Colon (tissue), 2 donors: ENCODE results near the gene NCS1.
"Not testable (repeated sequence)": the region's sequence is repeated elsewhere in the genome, so short reads cannot be mapped to it uniquely, and the experiment has no call there.

Experiments
- FAIRE-seq: peaks from 2 replicates; lab custom pipeline; 2012; peaks lifted over from hg19 to GRCh38; lab: Jason Lieb, UNC
- donor health status: control.
- donor health status: control.

Gene NCS1

DNA sequence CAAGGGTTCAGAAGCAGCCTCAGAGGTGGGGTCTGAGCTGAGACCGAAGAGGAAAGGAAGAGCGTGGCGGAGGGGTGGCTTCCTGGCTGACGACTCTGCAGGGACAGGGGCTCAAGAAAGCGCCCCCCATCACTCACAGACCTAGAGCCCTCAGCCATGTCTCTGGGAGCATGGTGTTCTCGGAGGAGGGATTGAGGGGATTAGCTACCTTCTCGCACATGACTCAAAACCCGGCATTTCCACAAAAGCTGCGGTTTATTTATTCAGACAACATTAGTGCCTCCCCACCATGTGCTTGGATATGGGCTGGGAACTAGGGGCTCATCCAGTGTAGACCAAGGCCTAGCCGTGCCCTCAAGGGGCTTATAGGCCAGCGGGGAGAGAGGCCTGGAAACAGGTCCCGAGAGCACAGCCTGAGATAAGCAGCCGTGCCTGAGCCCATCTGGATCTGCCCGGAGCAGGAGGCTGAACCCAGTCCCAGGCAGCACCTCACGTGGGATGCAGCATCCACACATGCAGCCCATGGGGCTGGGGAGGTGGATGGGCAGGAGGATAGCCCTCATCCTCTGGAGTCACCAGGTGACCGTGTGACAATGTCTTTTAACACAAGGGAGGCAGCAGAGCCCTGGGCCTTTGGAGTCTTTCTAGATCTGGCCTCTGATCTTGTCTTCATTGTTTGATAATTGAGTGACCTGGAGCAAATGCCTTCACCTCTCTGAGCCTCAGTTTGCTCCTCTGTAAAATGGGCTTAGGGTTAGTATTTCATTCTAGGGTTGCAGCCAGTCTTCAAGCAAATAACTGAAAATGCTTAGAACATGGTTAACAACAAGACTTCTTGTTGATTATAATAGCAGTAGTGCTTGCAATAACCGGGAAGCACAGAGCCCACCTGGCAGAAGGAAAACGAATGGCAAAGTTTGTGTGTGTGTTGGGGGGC is 92.5 kb downstream of the NCS1 start:
- FAIRE-seq, result no peak

DNA sequence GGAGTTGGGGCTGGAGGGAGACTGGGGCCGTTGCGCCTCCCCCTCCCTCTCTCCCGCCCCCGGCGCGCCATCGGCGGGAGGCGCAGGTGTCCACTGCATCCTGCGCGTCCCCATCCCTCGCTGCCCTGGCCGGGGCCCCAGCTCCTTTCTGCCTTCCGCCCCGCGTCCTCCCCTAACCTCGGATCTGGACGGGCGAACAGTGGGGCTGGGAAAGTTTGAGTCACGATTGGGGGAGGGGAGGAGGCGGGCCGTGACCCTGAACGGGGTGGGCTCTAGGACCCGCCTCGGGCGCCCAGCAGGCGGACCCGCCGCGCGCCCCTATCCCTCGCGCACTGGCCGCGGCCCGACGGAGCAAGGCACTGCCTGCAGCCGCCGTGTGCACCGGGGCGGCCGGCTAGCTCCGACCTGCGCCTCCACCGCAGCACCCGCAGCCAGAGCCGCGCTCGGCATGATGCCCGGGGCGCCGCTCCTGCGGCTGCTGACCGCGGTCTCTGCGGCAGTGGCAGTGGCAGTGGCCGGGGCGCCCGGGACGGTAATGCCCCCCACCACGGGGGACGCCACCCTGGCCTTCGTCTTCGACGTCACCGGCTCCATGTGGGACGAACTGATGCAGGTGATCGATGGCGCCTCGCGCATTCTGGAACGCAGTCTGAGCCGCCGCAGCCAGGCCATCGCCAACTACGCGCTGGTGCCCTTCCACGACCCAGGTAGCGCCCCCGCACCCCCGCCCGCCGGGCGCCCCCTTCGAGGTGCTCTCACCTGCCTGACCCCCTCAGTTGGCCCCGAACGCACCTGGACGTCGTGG is 93.4 kb downstream of the NCS1 start, which contains the start of gene HMCN2:
Gene HMCN2 (plus strand): TSS at position 330 of the 805 bp plus-strand sequence. CDS start 119 bp downstream, at position 449.
- no peak for FAIRE-seq

DNA sequence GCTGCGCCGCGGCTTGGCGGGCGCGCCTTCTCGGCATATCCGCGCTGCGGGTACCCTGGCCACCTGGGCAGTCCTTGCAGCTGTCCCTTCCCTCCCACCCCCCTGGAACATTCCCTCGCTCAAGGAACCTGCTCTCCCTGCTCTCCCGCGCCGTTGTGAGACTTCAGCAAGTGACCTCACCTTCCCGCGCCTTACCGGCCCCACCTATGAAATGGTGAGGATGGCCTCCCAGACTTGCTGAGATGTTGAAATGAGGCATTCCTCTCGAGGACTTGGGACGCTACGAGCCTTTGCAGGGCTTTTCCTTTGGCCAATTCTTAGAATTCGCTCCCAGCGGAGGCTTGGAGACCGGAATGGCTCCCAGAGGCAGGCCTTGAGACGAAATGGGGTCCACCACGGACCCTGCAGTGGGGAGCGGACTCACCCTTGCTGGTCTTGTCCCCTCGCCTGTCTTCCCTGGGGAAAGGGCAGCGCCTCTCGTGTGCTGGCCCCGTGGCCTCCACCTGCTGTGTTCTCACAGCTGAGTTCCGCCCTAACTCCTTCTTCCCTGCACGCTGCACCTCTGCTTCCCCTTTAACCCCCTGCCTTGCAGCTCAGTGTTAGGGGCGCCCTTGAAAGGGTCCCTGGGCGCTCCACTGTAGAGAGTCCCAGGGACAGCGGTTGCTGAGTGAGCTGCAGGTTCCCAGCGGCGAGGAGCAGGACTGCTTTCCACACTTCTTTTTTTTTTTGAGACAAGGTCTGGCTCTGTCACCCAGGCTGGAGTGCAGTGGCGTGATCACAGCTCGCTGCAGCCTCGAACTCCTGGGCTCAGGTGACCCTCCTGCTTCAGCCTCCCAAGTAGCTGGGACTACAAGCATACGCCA is 94.3 kb downstream of the NCS1 start:
- FAIRE-seq, result no peak

DNA sequence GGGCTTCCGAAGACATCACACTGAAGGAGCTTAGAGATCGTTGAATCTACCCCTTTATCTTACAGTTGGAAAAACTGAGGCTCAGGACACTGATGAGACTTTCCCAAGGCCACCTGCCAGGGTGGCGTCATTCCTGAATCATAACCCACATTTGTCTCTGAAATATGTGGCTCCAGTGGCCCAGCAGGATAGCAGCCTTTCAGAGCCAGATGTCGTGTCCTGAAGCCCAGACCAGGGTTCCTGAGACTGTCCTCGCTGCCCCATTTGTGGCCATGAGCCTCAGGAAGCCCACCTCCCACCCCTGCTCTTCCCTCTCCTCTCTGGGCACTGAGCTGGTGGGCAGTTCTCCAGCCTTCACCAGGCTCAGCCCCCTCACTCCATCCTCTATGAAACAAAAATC is 95.7 kb downstream of the NCS1 start:
- FAIRE-seq, result no peak

DNA sequence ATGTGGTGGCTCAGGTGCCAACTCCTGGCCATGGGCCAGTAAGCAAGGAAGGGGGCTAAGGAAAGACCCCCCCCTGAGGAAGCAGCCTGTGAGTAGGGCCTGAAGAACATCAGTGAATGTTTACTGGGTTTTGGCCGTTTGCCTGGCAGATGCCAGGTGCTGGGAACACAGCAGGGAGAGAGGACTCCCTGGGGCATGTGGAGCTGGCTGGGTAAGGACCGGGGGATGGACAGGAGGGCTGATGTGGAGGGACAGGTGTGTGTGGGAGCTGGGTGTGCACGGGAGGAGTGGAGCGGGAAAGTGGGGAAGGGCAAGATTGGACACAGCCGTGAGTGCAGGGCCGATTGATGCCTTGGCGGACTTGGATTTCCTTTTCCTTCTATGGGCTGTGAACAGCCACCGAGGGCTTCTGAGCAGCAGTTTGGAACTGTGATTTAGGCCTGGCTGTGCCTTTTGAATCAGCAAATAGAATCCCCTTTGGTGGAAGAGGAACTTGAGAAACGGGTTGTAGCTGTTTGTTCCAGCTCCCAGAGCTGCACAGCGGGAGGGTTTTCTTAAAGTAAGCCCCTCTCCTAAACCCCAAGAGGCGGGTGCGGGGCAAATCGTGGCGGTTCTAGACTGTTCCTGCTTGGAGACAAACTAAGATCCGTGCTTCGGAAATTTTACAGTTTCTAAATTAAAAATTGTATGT is 96.5 kb downstream of the NCS1 start:
- no peak for FAIRE-seq

DNA sequence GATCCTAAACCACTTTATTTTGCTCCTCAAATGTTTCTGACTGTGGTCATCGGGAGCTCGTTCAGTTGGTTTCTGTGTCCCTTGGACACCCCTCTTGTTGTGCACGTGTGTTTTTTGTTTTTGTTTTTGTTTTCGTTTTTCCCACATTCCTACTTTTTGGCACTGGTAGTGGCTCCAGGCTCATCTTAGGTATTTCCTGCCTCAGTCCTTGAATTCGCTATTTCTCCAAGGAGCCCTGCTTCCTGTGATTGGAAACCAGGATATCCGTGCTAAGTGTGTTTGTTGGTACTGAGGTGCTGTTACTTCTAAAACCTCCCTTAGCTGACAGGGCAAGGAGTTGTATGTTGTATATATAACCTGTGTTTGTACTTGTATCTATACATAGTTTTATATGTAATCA is 99.3 kb downstream of the NCS1 start:
- no peak for FAIRE-seq

DNA sequence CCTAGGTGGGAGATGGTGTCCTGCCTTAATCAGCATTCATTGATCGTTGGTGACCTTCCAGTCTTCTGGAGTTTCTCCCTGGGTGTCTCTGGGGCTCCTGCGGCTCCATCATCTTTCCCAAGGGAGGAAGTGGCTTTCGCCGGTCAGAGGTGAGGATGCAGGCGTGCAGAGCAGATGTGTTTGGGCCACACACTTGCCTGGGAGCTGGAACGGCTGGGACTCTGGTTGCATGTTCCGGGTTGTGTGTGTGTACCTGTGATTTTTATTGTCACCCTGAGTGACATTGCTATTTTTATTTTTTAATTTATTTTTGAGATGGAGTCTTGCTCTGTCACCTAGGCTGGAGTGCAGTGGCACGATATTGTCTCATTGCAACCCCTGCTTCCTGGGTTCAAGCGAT is 103.0 kb downstream of the NCS1 start:
- FAIRE-seq, result no peak

DNA sequence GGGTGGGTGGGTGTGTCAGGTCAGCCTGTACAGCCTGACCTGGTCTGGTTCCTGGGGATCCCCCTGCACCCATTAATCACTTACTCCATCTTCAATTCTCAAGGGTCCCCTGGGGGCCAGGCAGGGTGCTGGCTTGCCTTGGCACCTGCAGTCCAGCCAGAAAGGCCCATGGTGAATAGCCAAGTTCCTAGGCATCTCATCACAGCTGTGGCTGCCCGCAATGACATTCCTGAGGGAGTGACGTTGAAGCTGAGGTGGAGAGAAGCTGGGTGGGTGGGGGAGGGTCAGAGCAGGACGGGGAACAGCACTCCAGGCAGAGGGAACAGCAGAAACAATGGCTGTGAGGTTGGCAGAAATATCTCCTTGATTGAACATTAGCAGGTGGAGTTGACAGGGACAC is 103.9 kb downstream of the NCS1 start:
- no peak for FAIRE-seq

DNA sequence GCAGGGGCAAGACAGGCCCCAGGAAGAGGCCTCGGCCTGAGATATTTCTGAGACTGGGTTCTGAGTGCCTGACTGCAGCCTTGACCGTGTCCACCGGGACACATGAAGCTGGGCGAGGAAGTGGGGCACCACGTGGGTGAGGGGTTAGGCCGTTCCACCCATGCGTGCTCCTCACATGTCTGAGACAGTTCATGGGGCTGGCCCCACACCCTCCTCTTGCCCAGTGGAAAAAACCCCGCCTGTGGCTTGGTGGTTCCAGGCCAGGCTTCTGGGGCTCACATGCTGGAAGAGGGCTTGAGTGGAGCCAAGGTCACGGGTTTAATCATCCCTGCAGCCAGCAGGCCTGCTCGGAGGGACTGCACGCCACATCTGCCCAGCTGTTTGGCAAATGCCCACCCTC is 104.8 kb downstream of the NCS1 start:
- FAIRE-seq, result no peak

DNA sequence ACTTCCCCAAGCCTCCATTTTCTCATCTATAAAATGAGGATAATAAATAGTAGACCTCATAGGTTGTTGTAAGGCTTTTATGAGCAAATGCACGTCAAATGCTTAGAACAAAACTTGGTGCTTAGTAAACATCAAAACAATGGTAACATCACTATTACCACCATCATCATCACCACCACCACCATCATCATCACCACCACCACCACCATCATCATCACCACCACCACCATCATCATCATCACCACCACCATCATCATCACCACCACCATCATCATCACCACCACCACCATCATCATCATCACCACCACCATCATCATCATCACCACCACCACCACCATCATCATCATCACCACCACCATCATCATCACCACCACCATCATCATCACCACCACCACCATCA is 105.3 kb downstream of the NCS1 start:
- not testable (repeated sequence) for FAIRE-seq

DNA sequence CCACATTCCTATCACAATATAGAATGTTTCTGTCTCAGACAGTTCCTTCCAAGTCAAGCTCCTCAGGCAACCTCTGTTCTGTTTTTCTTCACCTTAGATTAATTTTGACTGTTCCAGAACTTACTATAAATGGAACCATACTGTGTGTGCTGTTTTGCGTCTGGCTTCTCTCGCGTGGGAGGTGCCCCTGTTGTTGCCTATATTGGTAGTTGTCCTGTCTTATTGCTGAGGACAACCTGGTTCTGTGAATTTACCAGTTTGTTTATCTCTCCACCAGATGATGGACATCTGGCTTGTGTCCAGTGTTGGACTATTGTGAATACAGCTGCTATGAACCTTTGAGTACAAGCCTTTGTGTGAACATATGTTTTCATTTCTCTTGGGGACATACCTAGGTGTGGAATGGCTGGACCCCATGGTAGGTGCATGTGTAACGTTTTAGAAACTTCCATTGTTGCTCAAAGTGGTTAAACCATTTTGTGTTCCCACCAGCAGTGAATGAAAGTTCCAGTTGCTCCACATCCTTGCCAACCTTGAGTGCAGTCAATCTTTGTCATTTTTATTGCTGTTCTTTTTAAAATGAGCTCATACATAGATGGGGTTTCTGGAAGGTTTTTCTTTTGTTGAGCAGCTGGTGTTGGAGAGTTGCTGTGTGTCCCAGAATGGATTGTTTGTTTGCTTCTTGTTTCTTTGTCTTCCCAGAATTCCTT is 111.5 kb downstream of the NCS1 start:
- FAIRE-seq, result no peak

DNA sequence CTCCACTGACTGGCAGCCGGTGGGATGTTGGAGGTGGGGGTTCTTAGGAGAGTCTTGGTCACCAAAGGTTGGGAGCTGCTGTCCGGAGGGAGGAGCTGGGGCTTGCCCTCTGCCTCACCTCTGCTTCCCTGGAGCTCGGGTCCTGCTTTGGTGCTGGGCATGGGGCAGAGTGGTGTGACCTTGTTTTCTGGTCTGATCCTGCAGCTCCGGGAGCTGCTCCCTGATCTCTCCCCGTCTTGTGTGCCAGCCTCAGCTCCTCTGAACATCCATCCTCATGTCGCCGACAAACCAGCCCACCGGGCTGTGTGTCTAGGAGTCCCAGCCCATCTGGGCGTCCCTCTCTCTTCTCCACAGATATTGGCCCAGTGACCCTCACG is 112.0 kb downstream of the NCS1 start:
- no peak for FAIRE-seq

DNA sequence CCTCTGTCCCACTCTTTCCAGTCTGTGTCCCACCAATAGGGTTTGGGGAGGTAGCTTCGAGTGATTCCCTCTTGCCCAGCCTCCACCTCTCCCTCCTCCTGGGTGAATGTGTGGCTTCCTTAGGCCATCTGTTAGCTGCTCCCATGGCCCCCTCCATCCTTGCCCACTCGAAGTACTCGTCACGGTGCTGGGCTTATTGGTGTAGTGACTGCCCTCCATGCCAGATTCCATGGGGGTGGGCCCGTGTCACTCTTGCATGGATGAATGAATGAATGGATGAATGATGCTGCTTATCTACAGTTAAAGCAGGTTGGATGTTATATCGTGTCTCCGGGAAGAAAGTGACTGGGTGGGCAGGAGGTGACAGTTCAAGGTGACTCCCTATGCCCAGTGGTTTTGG is 112.5 kb downstream of the NCS1 start:
- FAIRE-seq, result no peak

DNA sequence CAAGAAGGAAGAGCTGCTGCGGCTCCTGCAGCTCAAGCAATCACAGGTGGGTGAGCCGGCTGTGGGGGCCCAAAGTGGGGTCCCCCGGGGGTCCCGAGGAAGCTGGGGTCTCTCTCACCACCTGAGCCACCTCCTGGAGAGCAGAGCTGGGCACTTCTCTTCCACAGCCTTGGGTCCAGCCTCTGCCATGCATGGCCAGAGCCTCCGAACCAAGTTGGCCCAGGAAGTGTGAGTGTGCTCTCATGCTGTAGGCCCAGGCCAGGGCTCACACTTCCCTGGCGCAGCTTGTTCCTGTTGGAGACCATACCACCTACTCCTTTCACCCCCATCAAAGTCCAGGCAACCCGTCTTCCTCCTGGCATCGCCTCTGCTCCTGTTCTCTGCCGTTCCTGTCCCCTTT is 113.1 kb downstream of the NCS1 start:
- no peak for FAIRE-seq

DNA sequence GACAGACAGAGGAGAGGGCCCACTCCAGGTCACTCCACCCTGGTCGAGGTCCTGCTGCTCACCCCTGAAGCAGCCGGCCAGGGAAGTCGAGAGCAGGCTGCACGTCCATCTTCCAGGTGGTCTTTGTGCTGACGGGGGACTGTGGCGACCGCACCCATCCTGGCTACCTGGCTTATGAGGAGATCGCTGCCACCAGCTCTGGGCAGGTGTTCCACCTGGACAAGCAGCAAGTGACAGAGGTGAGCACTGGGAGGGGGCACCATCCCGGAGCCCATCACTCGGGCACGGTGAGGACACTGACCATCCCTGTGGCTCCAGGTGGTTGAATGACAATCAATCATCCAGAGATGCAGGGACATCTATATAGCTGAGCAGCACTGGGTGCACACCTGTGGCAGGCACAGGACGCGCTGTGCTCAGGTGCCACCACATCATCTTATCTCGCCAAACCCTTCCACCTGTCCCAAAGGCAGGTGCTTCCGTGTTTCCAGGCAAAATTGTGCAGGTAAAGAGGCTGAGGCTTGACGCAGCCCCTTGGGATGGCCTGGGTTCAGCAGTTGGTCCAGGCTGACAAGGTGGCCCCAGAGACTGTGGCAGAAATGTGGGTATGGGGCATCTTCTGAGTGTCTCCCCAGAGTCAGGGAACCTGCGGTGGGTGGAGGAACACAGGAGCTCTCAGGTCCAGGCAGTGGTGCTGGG is 114.0 kb downstream of the NCS1 start:
- no peak for FAIRE-seq
